ENCODE results near the gene R3HCC1L. TPM values are rescaled to one million over a fixed set of nuclear protein-coding genes. Genes with fewer than 3 reads are reported as not detected.

R3HCC1L gene
- total and polyA plus RNA-seq, 9 of the 15 experiments (the other 6 are each of a cell fraction or from before 2014, with no cell fraction given): 9.1 to 17.8 (median 12.6) TPM

- CTCF ChIA-PET (ENCODE audit: low intra/inter-chr PET ratio): no interaction called here
- H3K4me1 ChIP-seq (replicated peaks in 1 of 2; ENCODE audit: control insufficient read depth in 2 of 2, insufficient read depth in 2 of 2, low read length in 2 of 2): peaks cover 2 to 19% of the 10 kb centered on the region in 2 experiments; a peak in 3 of 5 replicates
Observed at GRCh38 chr10:98270786-98271185, 136.3 kb downstream of the R3HCC1L start.

GRCh38 chr10:98272245-98272644 lies 137.8 kb downstream of the R3HCC1L start:
- in situ Hi-C loops (cut with MboI): no loop called here
- no TSS peak for BruUV-seq (replicated peaks)
- H2AFZ ChIP-seq (ENCODE audit: low read depth, low read length): no peak overlapping the region
- no peak overlapping the region for H3K4me3 ChIP-seq
- intact Hi-C loops (cut with micrococcal nuclease): no loop called here
- no peaks in the 10 kb centered on the region for H3K36me3 ChIP-seq (ENCODE audit: control insufficient read depth, insufficient read depth, low read length)
- no peak overlapping the region for H3K4me2 ChIP-seq (ENCODE audit: insufficient read depth, low read length)
- H3K27me3 ChIP-seq (ENCODE audit: control insufficient read depth in 2 of 2, insufficient read depth in 2 of 2, low read length in 2 of 2): peaks cover 2 to 50% of the 10 kb centered on the region in 2 experiments; a peak in 4 of 5 replicates
- no peaks in the 10 kb centered on the region for H4K20me1 ChIP-seq (replicated peaks; ENCODE audit: control insufficient read depth, insufficient read depth, low read length)
- DNase-seq (ENCODE audit: extremely low read depth in 1 of 4, low spot score in 3 of 4) (no peak), FAIRE-seq (no peak), ATAC-seq (no peak)
- no peaks in the 10 kb centered on the region for H3K9me3 ChIP-seq (replicated peaks; ENCODE audit: control insufficient read depth, insufficient read depth, low read depth, low read length)
- ChIA-PET POLR2A (interaction anchor here (0.6 kb wide), 1 partner anchor 41 kb away, joined by 3 read pairs; no protein-coding TSS in a partner anchor), CTCF (ENCODE audit: low intra/inter-chr PET ratio) (no interaction called here)
- WGBS (ENCODE audit: insufficient coverage, low coverage, missing lambda C conversion rate): 22% methylated on average over 7 of the region's 8 CpGs
- no peaks in the 10 kb centered on the region for H3K9me1 ChIP-seq (ENCODE audit: control insufficient read depth, insufficient read depth, low read length)
- H3K27ac ChIP-seq (ENCODE audit: extremely low read depth, low read depth, low read length): no peak overlapping the region
- no peak overlapping the region for H3K9ac ChIP-seq (ENCODE audit: insufficient read depth in 1 of 2, low read depth in 2 of 2, low read length in 2 of 2)
- H3K4me1 ChIP-seq (replicated peaks in 1 of 2; ENCODE audit: control insufficient read depth in 2 of 2, insufficient read depth in 2 of 2, low read length in 2 of 2): peaks cover 2 to 19% of the 10 kb centered on the region in 2 experiments; a peak in 3 of 5 replicates
- no peaks in the 10 kb centered on the region for H3K79me2 ChIP-seq (ENCODE audit: control insufficient read depth, insufficient read depth, low read length)
- TF ChIP-seq SMAD1 (IDR thresholded peaks at IDR 0.05; ENCODE audit: low read depth, low read length, partially characterized antibody) (no peak), GTF2F1 (IDR thresholded peaks at IDR 0.05; ENCODE audit: low read depth, low read length) (no peak), XRCC3 (IDR thresholded peaks at IDR 0.05) (no peak), CTCFL (IDR thresholded peaks at IDR 0.05; ENCODE audit: borderline replicate concordance, insufficient read depth, low read depth, low read length, poor library complexity, severe bottlenecking) (no peak), SOX6 (IDR thresholded peaks at IDR 0.05) (no peak), FOXM1 (IDR thresholded peaks at IDR 0.05; ENCODE audit: low read depth) (no peak), FOXM1 (CRISPR knock-in tag; IDR thresholded peaks at IDR 0.05; ENCODE audit: low read depth) (no peak), SP2 (IDR thresholded peaks at IDR 0.05; ENCODE audit: extremely low read depth, low read depth, low read length, poor library complexity, severe bottlenecking) (no peak)

More at GRCh38 chr10:98270786-98271185, 136.3 kb downstream of the R3HCC1L start:
- Histone ChIP-seq H3K27me3 (ENCODE audit: control insufficient read depth in 2 of 2, insufficient read depth in 2 of 2, low read length in 2 of 2) (peaks cover 2 to 53% of the 10 kb centered on the region in 2 experiments; a peak in 4 of 5 replicates), H3K79me2 (ENCODE audit: control insufficient read depth, insufficient read depth, low read length) (no peaks in the 10 kb centered on the region), H4K20me1 (replicated peaks; ENCODE audit: control insufficient read depth, insufficient read depth, low read length) (no peaks in the 10 kb centered on the region), H2AFZ (ENCODE audit: low read depth, low read length) (no peak overlapping the region), H3K36me3 (ENCODE audit: control insufficient read depth, insufficient read depth, low read length) (no peaks in the 10 kb centered on the region), H3K4me3 (no peak overlapping the region), H3K9me3 (replicated peaks; ENCODE audit: control insufficient read depth, insufficient read depth, low read depth, low read length) (no peaks in the 10 kb centered on the region), H3K9ac (ENCODE audit: insufficient read depth in 1 of 2, low read depth in 2 of 2, low read length in 2 of 2) (no peak overlapping the region), H3K4me2 (ENCODE audit: insufficient read depth, low read length) (no peak overlapping the region), H3K9me1 (ENCODE audit: control insufficient read depth, insufficient read depth, low read length) (no peaks in the 10 kb centered on the region), H3K27ac (ENCODE audit: extremely low read depth, low read depth, low read length) (no peak overlapping the region)
- 0% methylated on average over 1 of the region's 2 CpGs for whole genome bisulfite sequencing (ENCODE audit: insufficient coverage, low coverage, missing lambda C conversion rate)
- TF ChIP-seq MXI1 (IDR thresholded peaks at IDR 0.05; ENCODE audit: low read depth, low read length): no peak
- TF ChIP-seq CBX1 (IDR thresholded peaks at IDR 0.05; ENCODE audit: low read depth): no peak
- no peak for TF ChIP-seq ID3 (CRISPR knock-in tag; IDR thresholded peaks at IDR 0.05)
- TF ChIP-seq ID3 (tag; IDR thresholded peaks at IDR 0.05): no peak
- TF ChIP-seq MAFF (IDR thresholded peaks at IDR 0.05; ENCODE audit: low read length): no peak
- no peak for TF ChIP-seq TARDBP (IDR thresholded peaks at IDR 0.05)
- no peak for TF ChIP-seq NFRKB (IDR thresholded peaks at IDR 0.05; ENCODE audit: low read depth)
- no peak for TF ChIP-seq CAMTA2 (CRISPR knock-in tag; conservative IDR thresholded peaks at IDR 0.05)
- intact Hi-C loops (cut with micrococcal nuclease) (no loop called here), in situ Hi-C loops (cut with MboI) (no loop called here)
- FAIRE-seq (no peak), ATAC-seq (no peak), DNase-seq (ENCODE audit: extremely low read depth in 1 of 4, low spot score in 3 of 4) (no peak)
- POLR2A ChIA-PET: interaction anchor here (0.6 to 0.7 kb wide), 3 partner anchors 12 to 321 kb away, joined by 3 to 4 read pairs (median 3); no protein-coding TSS in a partner anchor
- no TSS peak for BruUV-seq (replicated peaks)
